ENCODE measurements around the gene FBP1. TPM values are rescaled to one million over a fixed set of nuclear protein-coding genes. Genes with fewer than 3 reads are reported as not detected.

Gene FBP1
- total RNA-seq, 1 experiment from 2014 or later, result 1.9 TPM

DNA sequence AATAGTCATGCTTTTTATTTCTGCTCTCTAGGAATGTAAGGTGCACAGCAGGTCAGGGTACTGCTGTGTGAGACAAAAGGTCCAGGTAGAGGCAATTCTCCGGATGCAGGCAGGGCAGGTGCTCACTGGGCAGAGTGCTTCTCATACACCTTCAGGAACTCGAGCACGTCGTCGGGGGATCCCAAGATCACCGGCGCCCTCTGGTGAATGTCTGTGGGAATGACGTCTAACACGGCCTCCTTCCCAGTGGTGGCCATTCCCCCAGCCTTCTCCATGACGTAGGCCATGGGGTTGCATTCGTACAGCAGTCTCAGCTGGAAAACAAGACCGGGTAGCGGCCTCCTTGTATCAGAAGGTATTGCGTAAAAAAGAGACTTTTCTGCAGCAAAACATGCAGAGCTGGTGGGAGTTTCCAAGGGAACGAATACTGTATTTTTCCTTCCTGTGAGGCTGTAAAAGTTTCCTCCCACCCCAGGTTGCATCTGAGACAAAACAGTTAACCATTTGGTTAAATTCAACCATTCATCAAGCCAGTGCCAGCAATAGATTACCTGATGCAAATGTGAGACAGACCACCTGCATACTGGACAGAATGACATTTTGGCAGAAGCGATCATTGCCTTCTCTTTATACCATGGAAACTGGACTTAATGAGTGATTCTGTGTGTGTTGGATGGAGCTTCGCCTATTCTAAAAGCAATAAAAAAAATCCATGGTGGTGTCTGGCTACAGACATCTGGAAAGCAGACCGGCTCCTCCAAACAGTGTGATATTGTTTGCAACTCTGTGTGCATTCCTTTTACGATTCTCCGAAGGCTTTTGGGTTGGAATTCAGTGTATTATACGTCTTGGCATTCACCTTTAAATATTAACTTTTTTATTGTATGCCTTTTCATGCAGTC, 35.8 kb downstream of the FBP1 start:
- Histone ChIP-seq H2BK15ac (ENCODE audit: low read depth, low read length) (no peak overlapping the region), H3K18ac (ENCODE audit: insufficient read length, low read depth, low read length) (no peak overlapping the region), H3K79me2 (ENCODE audit: insufficient read depth, low read length) (no peaks in the 10 kb centered on the region), H4K20me1 (ENCODE audit: control insufficient read depth, insufficient read depth, insufficient read length) (no peaks in the 10 kb centered on the region), H3K23ac (ENCODE audit: insufficient read length, low read depth, low read length) (no peak overlapping the region), H2BK20ac (ENCODE audit: low read depth, low read length, poor library complexity, severe bottlenecking) (no peak overlapping the region), H2BK5ac (ENCODE audit: insufficient read length, low read length) (no peak overlapping the region), H3K56ac (ENCODE audit: insufficient read length, low read depth, low read length) (no peak overlapping the region), H3K4ac (ENCODE audit: low read depth, low read length) (no peak overlapping the region), H2AFZ (ENCODE audit: low read length) (no peak overlapping the region), H2AK5ac (ENCODE audit: insufficient read length, low read length) (no peak overlapping the region), H3K27me3 (ENCODE audit: insufficient read depth, low read length) (no peaks in the 10 kb centered on the region), H3K23me2 (ENCODE audit: insufficient read length, low read depth, low read length, poor library complexity, severe bottlenecking) (no peaks in the 10 kb centered on the region), H4K8ac (replicated peaks; ENCODE audit: insufficient read length, low read depth, low read length) (no peak overlapping the region), H2BK120ac (ENCODE audit: low read depth, low read length, poor library complexity, severe bottlenecking) (no peak overlapping the region), H3K79me1 (ENCODE audit: insufficient read depth, low read depth, low read length, poor library complexity, severe bottlenecking) (no peaks in the 10 kb centered on the region), H4K5ac (ENCODE audit: insufficient read length, low read depth, low read length) (no peak overlapping the region), H3K9me3 (ENCODE audit: control insufficient read depth, low read depth, low read length) (no peaks in the 10 kb centered on the region), H3K27ac (ENCODE audit: insufficient read length, low read depth, low read length) (no peak overlapping the region), H3K4me2 (ENCODE audit: insufficient read depth, insufficient read length, low read length) (no peak overlapping the region), H3K9ac (ENCODE audit: extremely low read depth, insufficient read length, low read length) (no peak overlapping the region), H3K14ac (ENCODE audit: insufficient read depth, low read length) (no peak overlapping the region), H3K4me1 (ENCODE audit: insufficient read depth, low read length) (no peaks in the 10 kb centered on the region; the same call in 1 of the 2 replicates), H2BK12ac (ENCODE audit: insufficient read length, low read depth, low read length) (no peak overlapping the region), H4K91ac (ENCODE audit: insufficient read length, low read depth, low read length) (no peak overlapping the region), H3T11ph (ENCODE audit: low read length) (no peak overlapping the region)
- Mint-ChIP-seq H3K36me3 (ENCODE audit: insufficient read depth in 1 of 3, low read depth in 3 of 3) (no peaks in the 10 kb centered on the region), H3K9me3 (no peaks in the 10 kb centered on the region), H3K27me3 (ENCODE audit: low read depth) (peaks cover 28% of the 10 kb centered on the region), H3K4me3 (no peak overlapping the region; a peak in 1 of 5 replicates), H3K4me1 (peaks cover 15 to 28% of the 10 kb centered on the region in 2 experiments), H3K27ac (no peak overlapping the region)
- no CpG with 5 or more reads among the region's 21 CpGs for WGBS (ENCODE audit: extremely low coverage, insufficient read length, low lambda C conversion rate)
- DNase-seq, result peak; percentile 91
- TF ChIP-seq, protein P1, sequence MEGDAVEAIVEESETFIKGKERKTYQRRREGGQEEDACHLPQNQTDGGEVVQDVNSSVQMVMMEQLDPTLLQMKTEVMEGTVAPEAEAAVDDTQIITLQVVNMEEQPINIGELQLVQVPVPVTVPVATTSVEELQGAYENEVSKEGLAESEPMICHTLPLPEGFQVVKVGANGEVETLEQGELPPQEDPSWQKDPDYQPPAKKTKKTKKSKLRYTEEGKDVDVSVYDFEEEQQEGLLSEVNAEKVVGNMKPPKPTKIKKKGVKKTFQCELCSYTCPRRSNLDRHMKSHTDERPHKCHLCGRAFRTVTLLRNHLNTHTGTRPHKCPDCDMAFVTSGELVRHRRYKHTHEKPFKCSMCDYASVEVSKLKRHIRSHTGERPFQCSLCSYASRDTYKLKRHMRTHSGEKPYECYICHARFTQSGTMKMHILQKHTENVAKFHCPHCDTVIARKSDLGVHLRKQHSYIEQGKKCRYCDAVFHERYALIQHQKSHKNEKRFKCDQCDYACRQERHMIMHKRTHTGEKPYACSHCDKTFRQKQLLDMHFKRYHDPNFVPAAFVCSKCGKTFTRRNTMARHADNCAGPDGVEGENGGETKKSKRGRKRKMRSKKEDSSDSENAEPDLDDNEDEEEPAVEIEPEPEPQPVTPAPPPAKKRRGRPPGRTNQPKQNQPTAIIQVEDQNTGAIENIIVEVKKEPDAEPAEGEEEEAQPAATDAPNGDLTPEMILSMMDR (conservative IDR thresholded peaks at IDR 0.05), result peak; percentile 89

Measured in H9 (cell line).